Fibroblast of the aortic adventitia (primary cell): ENCODE data around the gene CNTNAP5. TPM values are rescaled to one million over a fixed set of nuclear protein-coding genes. Genes with fewer than 3 reads are reported as not detected.

Experiments used
- DNase-seq: peaks from one replicate; pipeline ENCODE4 v3.0.0-alpha.2; 2010; ENCODE audit warnings: low read depth
- H3K4me3 ChIP-seq: 2 replicates; pipeline ENCODE4 v1.5.1; 2011; ENCODE audit warnings: low read depth, mild to moderate bottlenecking, control low read depth, low read length, moderate library complexity
- CTCF ChIP-seq: IDR thresholded peaks from 2 replicates; pipeline ENCODE4 v1.5.1; 2011; ENCODE audit warnings: mild to moderate bottlenecking, low read length, control low read depth, inconsistent platforms; ENCODE audit not compliant: insufficient read depth
- total RNA-seq: library from RNA; depleted of rRNA; stranded (reverse); fragments of >200 nt; gene quantifications from 2 replicates; pipeline ENCODE4 v1.2.3, GENCODE V29; 2012; ENCODE audit warnings: low replicate concordance

The CNTNAP5 gene
- total RNA-seq, 1 donor, result under 0.01 TPM

- DNase-seq, result no peak
- H3K4me3 ChIP-seq, result no peak overlapping the region
- no peak for TF ChIP-seq CTCF
Observed at GRCh38 chr2:124039032-124039431, 13.9 kb downstream of the CNTNAP5 start.

DNA sequence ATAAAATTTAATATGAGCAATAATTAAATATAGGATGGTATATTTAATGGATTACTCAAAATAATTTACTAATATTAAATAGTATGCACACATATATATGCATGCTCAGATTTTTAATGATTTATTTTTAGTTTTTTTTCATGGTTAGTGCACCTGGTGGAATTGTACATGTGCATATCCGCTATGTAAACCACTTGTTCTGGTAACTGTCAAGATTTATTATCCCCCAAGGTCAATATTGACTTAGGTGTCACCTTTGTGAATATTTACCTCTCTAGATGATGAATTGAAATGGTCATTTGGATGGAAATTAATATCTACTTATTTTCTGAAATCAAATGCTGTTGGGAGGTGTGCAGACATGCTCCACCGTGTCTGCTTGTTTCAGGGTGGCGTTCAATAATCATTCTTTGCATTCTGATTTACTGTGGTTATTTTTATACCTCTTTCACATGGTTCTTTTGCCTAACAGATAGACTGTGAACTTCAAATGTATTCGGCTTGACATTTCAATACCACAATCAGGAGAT is 14.7 kb downstream of the CNTNAP5 start:
- no peak for TF ChIP-seq CTCF

GRCh38 chr2:124045894-124046293 is 20.8 kb downstream of the CNTNAP5 start:
- H3K4me3 ChIP-seq, result no peak overlapping the region
- TF ChIP-seq CTCF, result no peak
- DNase-seq, result no peak

More for the DNA sequence above, 14.7 kb downstream of the CNTNAP5 start:
- DNase-seq, result no peak
- H3K4me3 ChIP-seq, result no peak overlapping the region

GRCh38 chr2:124046332-124046731 is 21.2 kb downstream of the CNTNAP5 start:
- no peak for DNase-seq
- no peak for TF ChIP-seq CTCF
- H3K4me3 ChIP-seq, result no peak overlapping the region

- no peak overlapping the region for H3K4me3 ChIP-seq
- no peak for DNase-seq
- no peak for TF ChIP-seq CTCF
Observed at GRCh38 chr2:124048102-124048501, 23.0 kb downstream of the CNTNAP5 start.

DNA sequence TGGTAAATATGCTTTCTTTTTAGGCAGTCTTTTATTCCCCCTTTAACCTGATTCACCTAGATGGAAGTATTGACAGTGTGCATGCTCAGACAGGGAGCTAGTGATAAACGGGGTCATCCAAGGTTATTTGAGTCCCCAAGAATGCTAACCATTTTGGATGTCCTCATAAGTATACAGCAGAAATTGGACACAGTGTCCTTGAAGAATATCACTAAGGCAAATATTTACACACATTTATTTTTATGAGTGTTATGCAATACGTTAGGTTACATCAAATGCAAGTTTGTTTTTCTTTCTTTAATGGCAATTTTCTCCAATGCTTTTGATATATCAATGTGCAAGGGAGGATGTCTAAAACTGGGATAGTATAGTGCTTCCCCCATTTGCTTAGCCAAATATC is 23.6 kb downstream of the CNTNAP5 start:
- TF ChIP-seq CTCF, result no peak
- H3K4me3 ChIP-seq, result no peak overlapping the region
- DNase-seq, result no peak

DNA sequence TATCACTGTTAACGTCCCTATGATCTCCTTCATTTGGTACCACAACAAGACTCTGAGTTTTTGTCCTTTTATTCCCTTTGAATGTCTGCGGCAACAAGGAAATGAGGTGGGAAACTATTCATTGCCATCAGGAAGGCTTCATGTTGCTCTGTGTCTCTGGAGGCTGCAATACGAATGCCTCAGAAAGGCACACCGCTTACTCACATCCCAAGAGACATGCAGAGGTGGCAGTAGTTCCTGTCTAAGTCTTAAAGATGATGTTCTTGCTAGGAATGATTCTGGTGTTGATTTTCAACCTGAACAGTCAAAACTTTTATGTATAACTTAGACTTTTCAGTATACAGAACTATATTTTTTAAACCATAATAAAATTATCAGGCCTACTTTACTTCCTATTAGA is 24.0 kb downstream of the CNTNAP5 start:
- no peak for DNase-seq
- no peak overlapping the region for H3K4me3 ChIP-seq
- TF ChIP-seq CTCF, result no peak
